T follicular helper cell (primary cell): ENCODE data around the gene CERS4.
"Not testable (repeated sequence)": the region's sequence is repeated elsewhere in the genome, so short reads cannot be mapped to it uniquely, and the experiment has no call there.

ENCODE experiments used
- DNase-seq: peaks from one replicate; pipeline ENCODE4 v3.0.0-alpha.2; 2020; ENCODE audit warnings: low read depth

Gene CERS4

DNA sequence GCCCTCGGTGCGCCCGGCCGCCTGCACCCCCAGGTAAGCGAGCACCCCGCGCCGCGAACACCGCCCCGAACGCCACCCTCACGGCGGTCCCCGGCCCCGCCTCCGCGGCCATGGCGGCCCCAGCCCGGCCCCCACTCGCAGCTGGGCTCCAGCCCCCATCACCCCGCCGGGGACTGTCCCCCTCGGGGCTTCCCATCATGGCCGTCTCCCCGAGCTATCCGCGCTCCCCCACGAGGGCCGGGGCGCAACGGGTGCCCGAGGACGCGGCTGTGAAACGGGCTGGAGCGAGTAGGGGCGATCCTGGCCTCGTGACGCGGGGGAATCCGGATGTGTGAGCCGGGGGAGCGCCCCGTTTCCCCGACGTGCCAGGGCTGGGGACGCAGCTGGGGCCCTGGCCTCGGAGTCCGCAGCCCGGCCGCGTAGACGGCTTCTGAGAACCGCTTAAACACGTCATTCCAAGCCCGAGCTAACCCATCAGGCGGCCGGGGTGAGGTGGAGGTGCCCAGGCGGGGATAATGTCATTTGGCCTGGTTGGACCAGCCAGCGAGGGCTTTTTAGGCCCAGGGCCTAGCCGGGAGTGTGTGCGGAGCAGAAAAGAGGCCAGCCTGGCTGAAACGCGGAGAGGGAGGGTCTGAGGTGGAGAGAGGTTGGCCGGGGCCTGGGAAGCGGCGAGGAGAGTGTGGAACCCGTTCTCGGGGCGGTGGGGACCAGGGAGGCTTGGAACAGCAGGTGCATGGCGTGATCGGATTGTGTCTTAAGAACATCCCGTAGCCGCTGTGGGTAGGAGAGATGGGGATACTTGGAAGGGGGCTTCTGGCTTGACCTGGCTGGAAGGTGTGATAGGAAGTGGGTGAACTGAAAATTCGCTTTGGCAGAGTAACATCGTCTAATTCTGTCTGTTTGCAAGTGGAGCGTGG lies 550 bp downstream of the CERS4 start:
- peak; percentile 60 for DNase-seq

DNA sequence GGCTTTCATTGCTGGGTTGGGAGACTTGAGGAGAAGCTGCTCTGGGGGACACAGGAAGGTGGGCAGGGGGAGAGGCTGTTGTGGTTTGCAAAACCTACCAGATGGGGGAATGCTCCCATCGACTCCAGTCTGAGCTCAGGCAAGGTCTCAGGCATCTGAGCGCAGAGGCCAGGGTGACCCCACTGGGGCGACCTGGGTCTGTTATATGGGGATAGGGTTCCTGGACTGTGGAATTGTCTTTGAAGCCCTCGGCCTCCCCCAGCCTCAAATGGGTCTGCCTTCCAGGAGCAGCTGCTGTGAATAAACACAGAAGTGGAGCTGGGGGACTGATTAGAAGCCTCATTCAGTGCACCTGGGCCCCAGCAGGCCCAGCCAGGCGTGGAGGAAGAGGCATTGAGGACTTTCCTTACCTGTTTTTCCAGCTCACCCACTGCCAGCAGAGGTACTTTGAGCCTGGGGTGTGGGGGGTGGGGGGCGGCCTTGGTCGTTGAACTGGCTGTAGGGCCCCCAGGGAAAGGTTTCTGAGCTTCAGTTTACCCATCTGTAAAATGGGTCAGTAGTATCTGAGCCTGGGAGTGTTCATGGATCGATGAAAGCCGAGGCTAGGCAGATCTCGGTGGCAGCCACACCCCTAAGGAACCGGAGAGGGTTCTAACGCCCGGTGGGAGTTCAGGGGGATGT lies 1.4 kb downstream of the CERS4 start:
- DNase-seq: no peak

DNA sequence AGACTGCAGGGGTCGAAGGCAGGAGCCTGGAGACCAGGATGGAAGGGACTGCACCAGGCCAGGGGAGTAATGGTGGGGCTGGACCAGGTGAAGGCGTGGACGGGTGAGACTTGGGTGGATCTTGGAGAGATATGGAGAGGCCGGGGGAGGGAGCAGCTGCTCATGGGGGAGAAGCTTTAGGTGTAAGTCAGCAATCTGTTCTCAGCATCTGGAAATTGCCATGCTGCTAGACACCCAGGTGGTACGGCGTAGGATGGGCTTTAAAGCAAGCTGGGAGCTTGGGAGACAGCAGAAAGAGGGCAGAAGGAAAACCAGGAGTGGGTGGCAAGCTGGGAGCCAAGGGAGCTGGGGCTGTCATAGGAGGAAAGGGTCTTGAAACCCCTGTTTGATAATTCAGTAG lies 3.0 kb downstream of the CERS4 start:
- DNase-seq: no peak

DNA sequence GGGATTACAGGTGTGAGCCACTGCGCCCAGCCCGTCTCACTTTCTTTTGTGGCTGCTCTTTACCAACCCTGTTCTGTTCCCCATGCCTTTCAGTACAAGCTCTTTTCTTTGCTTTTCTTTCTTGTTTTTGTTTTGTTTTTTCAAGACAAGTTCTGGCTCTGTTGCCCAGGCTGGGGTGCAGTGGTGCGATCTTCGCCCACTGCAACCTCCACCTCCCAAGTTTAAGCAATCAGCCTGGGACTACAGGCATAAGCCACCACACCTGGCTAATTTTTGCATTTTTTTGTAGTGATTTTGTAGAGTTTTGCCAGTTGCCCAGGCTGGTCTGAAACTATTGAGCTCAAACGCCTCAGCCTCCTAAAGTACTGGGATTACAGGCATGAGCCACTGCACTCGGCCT lies 3.7 kb downstream of the CERS4 start:
- DNase-seq: no peak

DNA sequence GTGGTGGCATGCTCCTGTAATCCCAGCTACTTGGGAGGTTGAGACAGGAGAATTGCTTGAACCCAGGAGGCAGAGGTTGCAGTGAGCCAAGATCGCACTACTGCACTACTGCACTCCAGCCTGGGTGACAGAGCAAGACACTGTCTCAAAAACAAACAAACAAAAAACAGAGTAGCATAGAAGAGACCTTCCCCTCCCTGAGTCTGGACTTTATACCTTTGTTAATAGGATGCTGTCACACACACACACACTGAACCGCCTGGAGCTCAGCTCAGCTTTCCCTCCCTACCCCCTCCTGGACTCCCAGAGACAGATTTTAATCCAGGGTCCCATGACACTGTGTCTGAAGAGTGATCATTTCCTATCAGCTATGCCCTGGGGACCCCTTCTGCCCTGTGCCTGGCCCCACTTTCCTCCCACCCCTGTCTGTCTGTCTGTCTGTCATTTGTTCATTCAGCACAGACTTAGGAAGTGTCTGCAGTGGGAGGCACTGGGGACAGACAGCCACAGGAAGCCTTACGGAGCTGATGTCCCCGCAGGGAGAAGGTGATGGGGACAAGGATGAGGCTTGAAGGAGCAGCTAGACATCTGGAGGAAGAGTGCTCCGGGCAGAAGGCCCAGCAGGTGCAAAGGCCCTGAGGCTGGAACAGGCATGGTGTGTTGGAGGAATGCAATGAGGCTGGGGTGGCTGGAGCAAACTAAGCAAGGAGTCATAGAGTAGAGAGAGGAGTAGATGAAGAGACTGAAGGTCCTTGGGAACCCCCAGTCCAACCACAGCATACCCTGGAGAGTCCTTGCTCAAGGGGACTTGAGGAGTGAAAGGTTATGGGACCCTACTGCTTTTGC lies 4.9 kb downstream of the CERS4 start:
- no peak for DNase-seq

DNA sequence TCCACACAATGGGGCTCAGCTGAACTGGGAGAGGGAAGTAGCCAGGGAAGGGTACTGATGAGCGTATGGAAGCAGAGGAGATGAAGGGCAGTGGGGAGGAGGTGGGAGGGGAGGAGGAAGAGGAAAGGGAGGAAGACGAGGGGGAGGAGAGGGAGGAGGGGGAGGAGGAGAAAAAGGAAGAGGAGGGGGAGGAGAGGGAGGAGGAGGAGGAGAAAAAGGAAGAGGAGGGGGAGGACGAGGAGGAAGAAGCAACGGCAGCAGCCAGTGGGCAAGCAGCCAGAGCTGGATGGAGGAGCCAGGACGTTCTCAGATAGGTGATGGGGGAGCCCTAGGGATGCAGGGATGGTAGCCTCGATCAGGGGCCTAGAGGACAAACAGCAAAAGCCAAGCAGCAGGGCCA lies 5.6 kb downstream of the CERS4 start:
- DNase-seq: no peak

DNA sequence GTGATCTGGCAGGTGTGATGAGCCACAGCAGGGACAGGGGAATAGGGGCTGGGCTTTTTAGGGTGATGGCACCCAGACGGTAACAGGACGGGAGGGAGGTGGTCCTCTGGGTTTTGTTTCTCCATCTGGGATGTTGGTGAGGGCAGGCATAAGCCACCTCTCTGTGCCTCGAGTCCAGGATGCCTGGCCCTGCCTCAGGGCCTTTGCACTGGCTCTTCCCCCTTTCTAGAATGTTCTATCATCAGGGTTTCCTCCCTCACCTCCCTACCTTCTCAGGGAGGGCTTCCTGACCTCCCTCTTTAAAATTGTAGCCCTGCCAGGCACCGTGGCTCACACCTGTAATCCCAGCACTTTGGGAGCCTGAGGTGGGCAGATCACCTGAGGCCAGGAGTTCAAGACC lies 6.6 kb downstream of the CERS4 start:
- DNase-seq: no peak

DNA sequence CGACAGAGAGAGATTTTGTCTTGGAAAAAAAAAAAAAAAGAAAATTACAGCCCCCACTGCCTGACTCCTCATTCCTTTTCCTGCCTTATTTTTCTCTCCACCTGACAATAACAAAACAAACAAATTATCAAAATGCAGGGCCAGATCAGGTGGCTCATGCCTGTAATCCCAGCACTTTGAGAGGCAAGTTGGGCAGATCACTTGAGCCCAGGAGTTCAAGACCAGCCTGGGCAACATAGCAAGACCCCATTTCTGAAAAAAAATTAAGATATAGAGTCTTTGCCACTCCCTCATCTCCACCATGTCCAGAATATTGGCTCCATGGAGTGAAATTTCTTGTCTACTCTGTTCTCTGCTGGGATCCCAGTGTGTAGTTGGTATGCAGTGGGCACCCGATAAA lies 7.2 kb downstream of the CERS4 start:
- DNase-seq: no peak

DNA sequence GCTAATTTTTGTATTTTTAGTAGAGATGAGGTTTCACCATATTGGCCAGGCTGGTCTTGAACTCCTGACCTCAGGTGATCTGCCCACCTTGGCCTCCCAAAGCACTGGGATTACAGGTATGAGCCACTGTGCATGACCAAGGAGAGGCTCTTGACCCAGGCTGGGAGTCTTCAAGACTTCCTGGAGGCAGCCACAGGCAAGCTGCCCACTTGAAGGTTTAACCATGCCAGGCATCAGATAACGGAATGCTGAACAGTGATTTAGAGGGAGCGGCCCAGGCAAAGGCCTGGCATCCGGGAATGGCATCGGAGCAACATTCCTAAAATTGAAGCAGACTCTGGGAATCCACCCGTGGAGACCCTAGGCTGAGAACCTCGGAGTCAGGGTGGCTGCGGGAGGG lies 9.0 kb downstream of the CERS4 start:
- DNase-seq: not testable (repeated sequence)

DNA sequence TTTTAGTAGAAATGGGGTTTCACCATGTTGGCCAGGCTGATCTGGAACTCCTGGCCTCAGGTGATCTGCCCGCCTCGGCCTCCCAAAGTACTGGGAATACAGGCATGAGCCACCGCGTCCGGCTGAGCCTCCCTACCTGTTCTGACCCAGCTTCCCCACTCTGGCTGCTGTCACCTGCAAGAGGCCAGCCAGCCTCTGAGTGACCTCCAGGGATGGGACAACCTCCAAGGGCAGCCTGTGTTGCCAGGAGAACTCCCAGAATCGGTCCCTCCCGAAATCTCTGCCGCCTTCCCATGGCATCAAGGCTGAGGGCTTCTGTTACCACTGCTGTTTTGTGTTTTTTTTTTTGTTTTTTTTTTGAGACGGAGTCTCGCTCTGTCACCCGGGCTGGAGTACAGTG lies 11.3 kb downstream of the CERS4 start:
- no peak for DNase-seq

DNA sequence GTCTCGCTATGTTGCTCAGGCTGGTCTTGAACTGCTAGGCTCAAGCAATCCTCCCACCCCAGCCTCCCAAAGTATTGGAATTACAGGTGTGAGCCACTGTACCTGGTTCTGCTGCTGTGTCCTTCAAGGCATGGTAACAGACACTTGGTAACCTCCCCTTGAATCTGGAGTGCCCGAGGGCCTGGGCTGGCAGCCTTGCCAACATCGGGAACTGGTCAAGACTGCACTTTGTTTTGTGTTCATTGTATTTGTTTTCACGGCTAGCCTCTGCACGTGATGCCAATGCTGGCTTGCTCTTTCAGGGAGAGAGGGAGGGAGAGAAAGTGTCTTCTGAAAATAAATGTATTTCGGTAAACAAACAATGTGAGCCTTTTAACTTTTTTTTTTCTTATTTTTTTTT lies 12.0 kb downstream of the CERS4 start:
- no peak for DNase-seq

DNA sequence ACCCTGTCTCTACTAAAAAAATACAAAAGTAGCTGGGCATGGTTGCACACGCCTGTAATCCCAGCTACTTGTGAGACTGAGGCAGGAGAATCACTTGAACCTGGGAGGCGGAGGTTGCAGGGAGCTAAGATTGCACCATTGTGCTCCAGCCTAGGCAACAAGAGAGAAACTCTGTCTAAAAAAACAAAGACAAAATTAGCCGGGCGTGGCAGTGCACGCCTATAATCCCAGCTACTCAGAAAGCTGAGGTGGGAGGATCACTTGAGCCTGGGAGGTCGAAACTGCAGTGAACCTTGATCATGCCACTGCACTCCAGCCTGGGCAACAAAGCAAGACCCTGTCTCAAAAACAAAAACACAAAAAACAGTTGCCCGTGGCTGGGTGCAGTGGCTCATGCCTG lies 14.3 kb downstream of the CERS4 start:
- not testable (repeated sequence) for DNase-seq

DNA sequence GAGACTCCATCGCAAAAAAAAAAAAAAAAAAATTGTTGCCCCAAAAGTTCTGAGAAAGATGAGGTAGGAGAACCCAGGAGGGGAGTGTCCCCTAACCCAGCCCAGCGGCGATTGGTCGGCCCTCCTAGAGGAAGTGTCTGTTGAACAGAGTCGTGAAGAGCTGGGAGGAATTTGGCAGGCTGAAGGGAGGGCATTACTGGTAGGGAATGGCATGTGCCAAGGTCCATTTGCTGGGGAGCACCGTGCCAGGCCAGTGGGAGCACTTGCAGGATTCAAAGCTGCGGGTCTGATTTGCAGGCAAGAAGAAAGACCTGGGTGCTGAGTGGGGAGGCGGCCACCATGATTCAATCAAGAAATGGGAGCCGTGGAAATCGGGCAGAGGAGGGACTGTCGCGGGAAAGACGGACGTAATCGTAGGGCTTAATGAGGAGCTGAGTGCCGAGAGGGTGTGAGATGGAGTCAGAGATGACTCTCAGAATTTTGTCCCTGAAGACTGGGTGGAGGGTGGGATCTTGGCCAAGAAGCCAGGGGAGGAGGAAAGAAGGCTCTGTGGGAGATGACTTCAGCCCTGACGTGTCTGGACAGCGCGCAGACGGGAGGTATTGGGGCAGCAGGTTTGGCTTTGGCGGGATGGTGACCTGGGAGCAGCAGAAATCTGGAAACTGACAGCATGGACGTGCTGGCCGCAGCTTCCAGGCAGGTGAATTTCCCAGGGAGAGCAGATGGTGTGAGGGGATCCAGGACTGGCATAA lies 15.4 kb downstream of the CERS4 start:
- DNase-seq: no peak

DNA sequence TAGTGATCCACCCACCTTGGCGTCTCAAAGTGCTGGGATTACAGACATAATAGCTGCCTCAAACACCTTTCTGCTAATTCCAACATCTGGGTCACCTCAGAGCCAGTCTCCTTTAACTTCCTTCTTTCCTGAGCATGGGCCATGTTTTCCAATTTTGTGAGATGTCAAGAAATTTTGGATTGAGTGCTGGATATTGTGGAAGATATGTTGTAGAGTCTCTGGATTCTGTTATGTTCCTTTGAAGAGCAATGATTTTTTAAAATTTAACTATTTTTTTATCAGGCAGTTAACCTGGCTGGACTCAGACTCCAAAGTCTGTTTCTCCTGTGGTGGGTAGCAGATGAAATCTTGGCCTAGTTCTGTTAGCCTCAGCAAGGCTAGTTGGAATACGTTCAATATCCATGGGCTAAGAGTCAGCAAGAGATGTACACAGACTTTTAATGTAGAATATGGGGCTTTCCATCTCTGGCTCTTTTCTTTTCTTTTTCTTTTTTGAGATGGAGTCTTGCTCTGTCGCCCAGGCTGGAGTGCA lies 22.0 kb downstream of the CERS4 start:
- DNase-seq: no peak

DNA sequence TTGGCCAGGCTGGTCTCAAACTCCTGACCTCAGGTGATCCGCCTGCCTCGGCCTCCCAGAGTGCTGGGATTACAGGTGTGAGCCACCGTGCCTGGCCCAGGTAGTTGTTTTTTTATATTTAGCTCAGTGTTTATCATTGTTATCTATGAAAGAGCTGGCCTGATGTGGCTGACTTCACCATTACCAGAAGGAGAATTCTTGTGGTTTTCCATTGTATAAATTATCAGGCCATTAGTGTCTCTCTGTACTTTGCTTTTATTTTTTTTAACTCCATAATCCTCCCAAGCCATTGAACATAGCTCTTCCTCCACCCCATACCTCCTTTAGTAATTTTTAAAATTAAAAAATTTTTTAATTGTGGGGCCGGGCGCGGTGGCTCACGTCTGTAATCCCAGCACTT lies 24.2 kb downstream of the CERS4 start:
- no peak for DNase-seq

DNA sequence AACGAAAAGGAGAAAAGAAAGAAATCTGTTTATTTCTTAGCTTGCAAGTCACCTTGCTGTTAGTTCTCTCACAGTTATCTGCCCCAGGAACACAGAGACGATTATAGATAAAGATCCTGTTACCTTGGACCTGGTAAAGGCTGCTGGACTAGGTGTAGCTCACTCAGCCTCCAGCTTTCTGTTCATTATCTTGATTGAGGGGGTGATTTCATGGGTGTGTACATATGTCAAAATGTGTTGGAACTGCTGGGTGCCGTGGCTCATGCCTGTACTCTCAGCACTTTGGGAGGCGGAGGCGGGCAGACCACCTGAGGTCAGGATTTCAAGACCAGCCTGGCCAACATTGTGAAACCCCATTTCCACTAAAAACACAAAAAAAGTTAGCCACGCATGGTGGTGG lies 27.9 kb downstream of the CERS4 start:
- DNase-seq: no peak

DNA sequence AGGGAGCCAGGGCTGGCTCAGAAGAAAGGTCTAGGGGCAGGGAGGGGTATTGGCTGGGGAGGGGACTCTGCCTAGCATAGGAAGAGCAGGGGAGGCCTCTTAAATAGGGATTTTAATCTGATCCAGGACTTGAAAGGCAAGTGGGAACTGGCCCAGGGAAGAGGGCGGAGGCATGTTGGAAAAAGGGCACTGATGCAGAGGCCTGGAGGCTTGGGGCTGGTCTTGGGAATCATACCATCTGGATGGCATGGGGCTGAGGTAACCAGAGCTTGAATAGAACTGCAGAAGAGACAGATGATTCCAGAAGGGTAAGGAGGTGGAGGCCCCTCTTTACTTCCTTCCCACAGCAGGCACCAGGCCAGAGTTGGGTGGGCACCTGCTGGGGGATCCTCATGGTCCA lies 29.1 kb downstream of the CERS4 start:
- DNase-seq: no peak

DNA sequence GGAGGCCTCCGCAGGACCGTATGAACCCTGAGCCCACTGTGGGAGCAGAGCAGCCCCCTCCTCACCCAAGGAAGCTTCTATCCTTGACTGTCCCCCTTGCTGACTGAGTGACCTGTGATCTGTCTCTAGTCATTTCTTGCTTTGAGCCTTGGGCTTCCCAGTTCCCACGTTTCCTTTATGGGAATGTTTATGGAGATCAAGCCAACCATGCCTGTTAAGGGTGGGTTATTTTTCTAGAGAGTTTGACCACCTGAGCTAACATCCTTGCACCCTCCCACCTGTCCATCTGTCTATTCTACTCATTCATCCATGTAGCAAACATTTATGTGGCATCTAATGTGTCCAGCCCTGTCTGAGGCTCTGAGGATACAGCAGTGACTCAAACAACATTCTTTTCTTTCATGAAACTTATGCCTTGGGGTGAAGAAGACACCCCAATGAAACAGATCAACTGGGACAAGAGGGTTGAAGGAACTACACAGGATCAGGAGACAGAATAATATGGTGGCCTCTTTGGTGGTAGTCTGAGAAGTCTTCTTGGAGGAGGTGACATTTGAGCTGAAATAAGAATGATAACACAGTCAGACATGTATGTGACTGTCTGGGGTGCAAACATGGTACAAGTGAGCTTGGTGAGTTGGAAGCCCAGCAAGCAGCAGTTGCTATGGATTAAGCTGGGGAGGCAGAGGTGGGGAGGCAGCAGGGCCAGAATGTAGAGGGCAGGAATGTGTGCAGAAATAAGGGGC lies 30.5 kb downstream of the CERS4 start:
- no peak for DNase-seq

DNA sequence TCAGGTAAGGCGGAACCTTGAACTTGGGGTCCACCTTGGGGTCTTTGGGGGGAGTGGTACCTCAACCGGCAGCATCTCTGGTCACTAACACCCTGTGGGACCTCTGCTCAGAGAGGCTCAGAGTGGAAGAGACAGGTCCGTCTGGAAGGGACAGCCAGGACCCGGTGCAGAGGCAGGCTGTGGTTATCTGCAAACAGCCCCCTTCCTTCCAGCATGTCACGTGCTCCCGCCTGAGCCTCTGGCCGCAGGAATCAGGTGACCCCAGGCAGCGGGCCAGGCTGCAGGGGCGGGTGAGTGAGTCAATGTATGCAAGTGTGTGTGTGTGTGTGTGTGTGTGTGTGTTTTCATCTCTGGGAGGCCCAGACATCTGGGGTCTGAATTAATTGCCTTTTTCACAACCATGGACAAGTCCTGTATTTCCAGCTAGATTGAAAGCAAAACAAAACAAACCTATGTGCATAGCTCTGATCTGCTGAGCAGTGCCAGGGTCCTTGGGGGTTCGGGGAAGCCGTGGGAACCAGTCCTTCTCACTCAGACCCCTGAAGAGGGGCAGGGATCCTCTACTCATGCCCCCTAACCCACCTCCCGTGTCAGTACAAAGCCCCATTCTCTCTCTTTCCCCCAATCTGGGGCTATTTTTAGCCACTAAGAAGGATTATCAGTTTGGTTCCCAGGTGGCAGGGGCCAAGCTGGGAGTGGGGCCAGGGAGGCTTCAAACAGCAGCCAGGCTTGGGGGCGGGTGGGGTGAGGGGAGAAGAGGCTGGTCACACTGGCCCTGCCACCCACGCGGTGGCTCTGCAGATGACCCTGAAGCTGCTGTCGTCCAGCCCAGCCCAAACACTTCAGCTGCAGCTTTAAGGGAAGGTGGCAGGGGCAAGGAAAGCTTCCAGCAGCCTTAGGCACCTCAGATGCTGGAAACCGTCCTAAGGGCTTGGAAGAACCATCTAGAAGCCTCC lies 31.4 kb downstream of the CERS4 start:
- no peak for DNase-seq

DNA sequence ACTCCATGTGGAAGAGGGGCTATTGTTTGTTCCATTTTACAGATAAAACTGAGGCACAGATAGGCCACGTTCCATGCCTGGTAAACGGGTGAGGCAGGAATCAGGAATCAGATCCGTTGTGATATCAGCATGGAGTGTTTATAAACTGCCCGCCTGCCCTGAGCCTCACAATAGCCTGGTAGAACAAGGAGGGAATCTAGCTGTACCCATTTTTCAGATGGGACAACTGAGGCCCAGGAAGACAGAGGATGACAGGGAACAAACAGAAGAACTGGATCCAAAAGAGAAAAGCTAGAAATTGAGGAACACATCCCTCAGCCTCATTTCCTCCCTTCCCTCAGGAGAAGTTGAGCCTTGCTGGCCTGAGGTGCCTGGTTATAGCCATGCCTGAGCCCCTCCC lies 32.5 kb downstream of the CERS4 start:
- no peak for DNase-seq
